ENCODE measurements around the gene CINP.
"Not testable (repeated sequence)": the region's sequence is repeated elsewhere in the genome, so short reads cannot be mapped to it uniquely, and the experiment has no call there.

CINP gene

GRCh38 chr14:102320033-102320660 is 42.5 kb downstream of the CINP start:
- peak; percentile 46 for DNase-seq (ENCODE audit: low read depth)

GRCh38 chr14:102319351-102320032 is 43.2 kb downstream of the CINP start, which contains the start of gene ZNF839:
Gene ZNF839 (plus strand): TSS chr14:102319746. CDS start chr14:102319766, 20 bp downstream.
- DNase-seq (ENCODE audit: low read depth) = peak; percentile 82

GRCh38 chr14:102318781-102319276 is 43.9 kb downstream of the CINP start:
- DNase-seq (ENCODE audit: low read depth) = no peak

GRCh38 chr14:102317564-102318248 is 45.0 kb downstream of the CINP start:
- DNase-seq (ENCODE audit: low read depth) = no peak

GRCh38 chr14:102316743-102317563 is 45.7 kb downstream of the CINP start:
- DNase-seq (ENCODE audit: low read depth) = peak; percentile 79

GRCh38 chr14:102316338-102316742 is 46.4 kb downstream of the CINP start:
- DNase-seq (ENCODE audit: low read depth) = peak; percentile 79

GRCh38 chr14:102315121-102315520 is 47.6 kb downstream of the CINP start:
- DNase-seq (ENCODE audit: low read depth) = no peak

GRCh38 chr14:102314242-102315011 is 48.3 kb downstream of the CINP start:
- peak; percentile 73 for DNase-seq (ENCODE audit: low read depth)

- DNase-seq (ENCODE audit: low read depth) = peak; percentile 90
These were observed 57.8 kb downstream of the CINP start, which contains the start of gene MOK for GRCh38 chr14:102304611-102305506. Gene MOK (minus strand): TSS chr14:102305164. CDS start chr14:102304968, 196 bp downstream.

- DNase-seq (ENCODE audit: low read depth) = no peak
These were observed 59.0 kb downstream of the CINP start for GRCh38 chr14:102303664-102304063.

- DNase-seq (ENCODE audit: low read depth) = not testable (repeated sequence)
These were observed 64.2 kb downstream of the CINP start for GRCh38 chr14:102298303-102299070.

All from amniotic epithelial cell (primary cell).